ENCODE results near the gene MS4A15.

MS4A15 gene

DNA sequence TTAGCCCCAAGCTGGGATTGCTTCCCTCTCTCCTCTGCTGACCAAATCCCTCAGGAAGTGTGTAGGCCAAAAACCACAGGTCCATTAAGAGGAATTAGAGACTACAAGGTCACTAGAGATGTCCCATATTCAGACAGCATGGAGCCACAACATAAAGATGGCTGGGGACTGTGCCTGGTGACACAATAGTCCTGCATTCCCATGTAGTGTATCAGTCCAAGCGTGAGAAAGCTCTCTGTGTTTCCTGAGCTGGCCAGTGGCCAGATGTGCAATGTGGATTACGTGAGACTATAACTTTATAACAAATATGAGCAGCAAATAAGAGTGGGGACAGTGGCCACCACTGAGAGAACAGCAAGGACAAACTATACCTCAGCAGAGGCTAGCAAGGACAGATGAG lies 20.9 kb downstream of the MS4A15 start:
- DNase-seq (ENCODE audit: low spot score): no peak

DNA sequence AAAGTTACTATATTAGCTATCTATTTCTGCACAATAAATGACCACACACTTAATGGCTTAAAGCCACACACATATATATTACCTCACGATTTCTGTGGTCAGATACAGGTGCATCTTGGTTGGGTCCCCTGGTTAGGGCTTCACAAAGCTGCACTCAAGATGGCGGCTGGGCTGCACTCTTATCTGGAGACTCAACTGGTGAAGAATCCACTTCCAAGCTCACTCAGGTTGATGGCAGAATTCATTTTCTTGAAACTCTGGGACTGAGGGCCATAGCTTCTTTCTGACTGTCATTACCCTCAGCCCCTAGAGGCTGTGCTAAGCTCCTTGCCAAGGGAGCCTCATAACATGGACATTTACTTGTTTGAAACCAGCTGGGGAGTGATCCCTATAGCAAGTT lies 23.4 kb downstream of the MS4A15 start:
- no peak for DNase-seq (ENCODE audit: low spot score)

DNA sequence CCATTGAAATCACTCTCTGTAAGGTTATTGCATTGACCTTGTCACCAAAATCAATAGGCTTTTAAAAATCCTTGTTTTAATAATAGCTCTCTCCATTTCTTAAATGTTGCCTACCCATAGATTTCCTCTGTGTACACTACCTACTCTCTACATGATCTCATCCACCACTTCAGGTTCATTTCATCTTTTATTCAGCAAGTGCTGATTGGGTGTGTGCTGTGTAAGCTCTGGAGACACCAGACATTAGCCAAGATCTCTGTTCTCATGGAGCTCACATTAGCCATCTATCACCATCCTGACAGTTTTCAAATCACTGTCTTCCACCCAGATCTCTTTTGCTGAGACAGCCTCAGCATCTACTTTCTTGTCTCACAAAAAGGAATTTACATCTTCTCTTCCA lies 24.1 kb downstream of the MS4A15 start:
- DNase-seq (ENCODE audit: low spot score): no peak

DNA sequence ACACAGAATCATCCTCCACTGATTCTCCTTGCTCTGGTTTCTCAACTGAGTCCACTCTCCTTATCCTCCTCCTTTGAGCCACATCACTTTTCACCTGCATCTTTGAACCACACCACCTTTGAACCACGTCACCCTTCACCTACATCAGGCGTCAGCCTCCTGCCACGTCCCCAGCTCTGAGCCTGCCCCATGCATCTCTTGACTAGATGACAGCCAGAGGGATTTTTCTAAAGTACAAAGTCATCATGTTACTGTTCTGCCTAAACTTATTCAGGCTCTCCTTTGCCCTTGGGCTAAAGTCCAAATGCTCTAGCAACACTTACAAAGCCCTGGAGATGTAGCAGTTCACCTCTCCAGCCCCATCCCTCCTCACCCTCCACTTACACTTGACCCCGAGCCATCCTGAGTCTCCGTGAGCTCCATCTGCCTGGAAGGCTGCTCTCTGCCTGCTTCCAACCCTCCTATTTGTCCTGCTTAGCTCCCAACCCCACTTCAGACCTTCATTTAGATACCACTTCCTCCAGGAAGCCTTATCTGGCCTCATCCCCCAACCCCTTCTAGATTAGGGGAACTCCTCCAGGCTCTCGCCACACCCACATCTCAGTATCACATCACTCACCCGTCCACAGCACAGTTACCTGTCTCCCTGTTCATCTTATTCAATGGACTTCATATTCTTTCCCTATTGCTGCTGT lies 24.8 kb downstream of the MS4A15 start:
- no peak for DNase-seq (ENCODE audit: low spot score)

DNA sequence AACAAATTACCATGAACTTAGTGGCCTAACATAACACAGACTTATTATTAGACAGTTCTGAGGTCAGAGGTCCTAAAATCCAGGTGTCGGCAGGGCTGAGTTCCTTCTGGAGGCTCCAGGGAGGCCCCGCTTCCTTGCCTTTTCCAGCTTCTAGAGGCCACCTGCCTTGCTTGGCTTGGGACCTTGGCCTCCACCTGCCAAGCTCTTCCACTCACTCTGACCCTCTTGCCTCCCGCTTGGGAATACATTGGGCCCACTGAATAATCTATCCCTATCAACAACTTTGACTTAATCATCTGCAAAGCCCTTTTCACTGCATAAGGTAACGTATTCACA lies 25.3 kb downstream of the MS4A15 start:
- DNase-seq (ENCODE audit: low spot score): no peak

DNA sequence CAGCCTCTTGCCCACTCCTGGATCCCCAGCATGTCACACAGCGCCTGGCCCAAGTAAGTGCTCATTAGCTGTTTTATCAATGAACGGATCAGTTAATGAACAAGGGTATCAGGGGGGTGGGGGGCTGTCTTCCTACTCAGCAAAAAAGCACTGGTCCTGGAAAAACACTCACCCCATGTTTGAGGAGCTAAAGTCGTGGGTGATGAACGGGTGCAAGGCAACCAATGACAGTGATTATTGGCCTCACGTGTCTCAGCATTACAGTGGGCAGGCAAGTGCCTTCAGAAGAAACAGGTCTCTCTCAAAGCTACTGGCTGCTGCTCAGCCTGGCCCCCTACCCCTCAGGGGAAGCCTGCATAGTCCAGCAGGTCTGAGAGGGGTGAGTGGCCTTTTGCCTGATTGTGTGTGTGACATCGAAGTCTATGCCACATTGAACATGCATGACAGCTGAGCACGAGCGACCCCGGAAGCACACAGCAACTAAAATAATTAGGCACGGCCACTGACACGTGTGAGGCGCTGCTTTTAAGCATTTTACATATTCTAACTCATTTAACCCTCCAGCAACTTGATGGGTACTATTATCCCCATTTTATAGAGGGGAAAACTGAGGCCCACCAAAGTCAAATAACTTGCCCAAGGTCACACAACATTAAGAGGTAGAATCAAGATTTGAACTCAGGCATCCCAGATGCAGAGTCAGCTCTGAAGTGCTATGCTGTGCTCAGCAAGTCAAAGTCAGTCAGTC lies 25.9 kb downstream of the MS4A15 start:
- DNase-seq (ENCODE audit: low spot score): no peak

DNA sequence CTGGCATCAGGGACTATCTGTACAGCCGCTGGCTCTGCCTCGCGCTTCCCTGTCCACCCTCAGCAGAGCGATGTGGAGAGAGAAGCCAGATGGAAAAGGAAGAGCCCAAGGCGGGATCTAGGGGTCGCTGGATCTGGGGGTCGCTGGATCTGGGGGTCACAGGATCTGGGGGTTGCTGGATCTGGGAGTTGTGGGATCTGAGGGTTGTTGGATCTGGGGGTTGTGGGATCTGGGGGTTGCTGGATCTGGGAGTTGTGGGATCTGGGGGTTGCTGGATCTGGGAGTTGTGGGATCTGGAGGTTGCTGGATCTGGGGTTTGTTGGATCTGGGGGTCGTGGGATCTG lies 26.4 kb downstream of the MS4A15 start:
- DNase-seq (ENCODE audit: low spot score): no peak

DNA sequence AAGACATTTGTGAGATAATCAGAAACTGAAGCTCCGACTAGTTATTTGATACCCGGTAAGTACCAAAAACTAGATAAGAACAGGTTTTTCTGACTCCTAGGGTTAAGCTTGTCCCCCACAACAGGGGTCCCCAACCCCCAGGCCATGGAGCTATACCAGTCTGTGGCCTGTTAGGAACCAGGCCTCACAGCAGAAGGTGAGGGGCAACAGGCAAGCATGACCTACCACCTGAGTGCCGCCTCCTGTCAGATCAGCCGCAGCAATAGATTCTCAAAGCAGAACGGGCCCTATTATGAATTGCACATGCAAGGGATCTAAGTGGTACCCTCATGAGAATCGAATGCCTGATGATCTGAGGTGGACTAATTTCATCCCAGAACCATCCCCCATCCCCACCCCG lies 27.2 kb downstream of the MS4A15 start:
- DNase-seq (ENCODE audit: low spot score): no peak

DNA sequence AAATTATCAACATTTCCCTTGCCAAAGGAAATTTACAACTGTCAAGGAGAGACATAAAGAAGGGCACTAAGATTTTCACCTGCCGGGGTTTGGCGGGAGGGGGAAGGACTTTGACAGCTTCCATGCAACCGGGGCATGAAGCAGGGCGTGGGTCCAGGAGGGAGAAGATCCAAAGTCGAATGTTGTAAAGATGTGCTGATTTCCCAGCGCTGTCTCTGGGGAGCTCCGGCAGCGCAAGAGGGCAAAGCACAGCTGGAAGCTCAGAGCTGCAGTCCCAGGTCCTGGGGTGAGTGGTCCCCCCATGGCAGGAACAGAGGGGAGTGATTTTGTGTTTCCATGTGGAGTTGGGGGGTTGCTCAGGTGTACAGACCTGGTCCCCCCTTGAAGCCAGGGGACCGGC lies 28.5 kb downstream of the MS4A15 start, which contains the start of gene MS4A10:
TSS of gene MS4A10 (plus strand) at position 198 of the 400 bp plus-strand sequence. CDS start 5,003 bp downstream, outside the sequence.
- no peak for DNase-seq (ENCODE audit: low spot score)

DNA sequence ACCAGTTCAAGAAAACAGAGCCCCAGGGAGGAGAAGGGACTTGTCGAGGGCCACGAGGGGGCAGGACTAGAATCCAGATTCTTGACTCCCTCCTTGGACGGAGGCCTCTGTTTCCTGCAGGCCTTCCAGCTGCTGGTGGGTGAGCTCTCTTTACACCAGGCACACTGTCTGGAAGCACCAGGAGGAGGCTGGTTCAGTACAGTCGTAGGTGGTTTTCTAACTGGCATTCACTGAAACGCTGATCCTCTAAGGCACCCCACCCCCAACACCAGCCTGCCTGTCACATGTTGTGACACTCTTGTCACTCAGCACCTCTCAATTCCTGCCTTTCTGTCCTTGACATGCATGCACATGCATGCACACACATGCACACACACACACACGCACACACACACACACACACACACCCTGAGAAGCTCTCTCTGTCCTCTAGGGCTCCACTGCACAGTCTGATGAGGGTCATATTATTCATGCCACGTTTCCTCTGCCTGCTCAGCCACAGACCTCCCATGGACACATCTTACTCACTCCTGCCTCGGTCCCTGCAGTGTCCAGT lies 29.2 kb downstream of the MS4A15 start:
- DNase-seq (ENCODE audit: low spot score): no peak

DNA sequence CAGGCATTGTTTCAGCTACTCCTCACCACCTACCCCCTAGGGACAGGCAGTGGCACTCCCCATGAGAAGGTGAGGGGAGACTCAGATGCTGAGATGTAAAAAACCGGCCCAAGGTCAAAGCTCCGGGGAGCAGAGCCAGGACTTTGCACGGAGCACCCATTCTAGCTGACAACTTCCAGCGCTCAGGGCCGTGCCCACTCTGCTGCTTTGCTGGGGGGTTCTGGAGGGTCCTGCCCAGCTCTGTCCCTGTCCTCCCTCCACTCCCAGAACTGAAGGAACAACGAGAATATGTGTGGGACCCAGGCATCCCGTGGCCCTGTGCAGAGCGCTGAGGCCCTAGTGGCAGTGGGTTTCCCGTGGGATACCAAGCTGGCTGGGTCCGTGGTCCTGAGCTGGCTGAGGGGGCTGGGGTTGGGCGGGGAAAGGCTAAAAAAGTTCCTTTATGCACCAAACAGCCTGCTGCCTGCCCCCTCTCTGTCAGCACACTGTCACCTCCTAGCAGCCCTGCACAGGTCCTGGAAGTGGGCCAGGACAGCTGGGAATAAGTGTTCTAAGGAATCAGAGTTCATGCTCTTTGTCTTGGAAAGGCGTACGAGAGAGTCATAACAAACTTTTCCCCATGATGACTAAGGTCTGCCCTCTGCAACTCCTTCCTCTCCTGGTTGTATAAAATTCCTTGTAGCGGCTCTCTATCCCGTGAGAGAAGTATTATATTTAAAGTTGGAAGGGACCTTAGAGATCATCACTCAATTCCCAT lies 30.3 kb downstream of the MS4A15 start:
- DNase-seq (ENCODE audit: low spot score): no peak

DNA sequence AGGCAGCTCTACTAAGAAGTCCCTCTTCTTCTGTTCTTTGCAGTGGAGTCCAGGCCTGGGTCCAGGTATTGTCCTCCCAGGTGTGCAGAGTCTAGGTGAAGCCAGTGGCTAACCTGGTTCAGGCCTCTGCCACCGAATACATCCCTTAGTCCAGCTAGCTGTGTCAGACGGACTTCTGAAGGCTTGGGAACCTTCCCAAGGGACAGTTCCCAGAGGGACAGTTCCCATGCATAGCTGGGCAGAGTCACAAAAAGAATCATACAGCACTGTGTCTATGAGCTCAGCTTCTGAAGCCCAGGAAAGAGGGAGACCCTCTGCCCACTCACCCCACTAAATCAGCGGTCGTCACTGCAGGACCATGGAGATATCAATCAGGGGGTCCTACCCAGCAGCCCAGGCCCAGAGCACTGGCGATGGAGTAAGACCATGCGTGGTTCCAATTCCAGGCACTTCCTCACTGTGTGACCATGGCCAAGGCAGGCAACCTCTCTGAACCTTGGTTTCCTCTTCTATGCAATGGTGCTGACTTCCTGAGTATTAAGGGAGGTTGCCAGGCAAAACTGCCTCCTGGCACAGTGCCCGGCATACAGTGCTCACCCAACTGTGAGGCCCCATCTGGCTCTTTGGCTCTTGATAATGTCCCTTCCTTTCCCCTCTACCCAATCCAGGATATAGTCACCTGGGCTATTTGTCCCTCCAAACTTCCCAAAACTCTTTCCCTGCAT lies 31.9 kb downstream of the MS4A15 start:
- no peak for DNase-seq (ENCODE audit: low spot score)

DNA sequence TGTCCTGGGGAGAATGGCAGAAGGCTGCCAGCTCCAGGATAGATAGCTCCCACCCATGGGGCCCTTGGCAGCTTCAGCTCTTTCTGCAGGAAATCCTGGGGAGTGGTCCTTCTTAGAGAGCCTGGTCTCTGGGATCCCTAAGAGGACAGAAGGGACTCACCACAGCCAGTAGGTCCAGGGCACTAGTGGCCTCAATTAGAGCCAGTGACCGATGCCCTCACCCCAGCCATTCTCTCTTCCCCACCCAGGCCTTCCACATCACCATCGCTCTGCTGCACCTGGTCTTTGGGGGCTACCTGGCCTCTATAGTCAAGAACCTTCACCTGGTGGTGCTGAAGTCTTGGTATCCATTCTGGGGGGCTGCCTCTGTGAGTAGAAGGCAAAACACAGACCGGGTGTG lies 34.1 kb downstream of the MS4A15 start:
- no peak for DNase-seq (ENCODE audit: low spot score)

DNA sequence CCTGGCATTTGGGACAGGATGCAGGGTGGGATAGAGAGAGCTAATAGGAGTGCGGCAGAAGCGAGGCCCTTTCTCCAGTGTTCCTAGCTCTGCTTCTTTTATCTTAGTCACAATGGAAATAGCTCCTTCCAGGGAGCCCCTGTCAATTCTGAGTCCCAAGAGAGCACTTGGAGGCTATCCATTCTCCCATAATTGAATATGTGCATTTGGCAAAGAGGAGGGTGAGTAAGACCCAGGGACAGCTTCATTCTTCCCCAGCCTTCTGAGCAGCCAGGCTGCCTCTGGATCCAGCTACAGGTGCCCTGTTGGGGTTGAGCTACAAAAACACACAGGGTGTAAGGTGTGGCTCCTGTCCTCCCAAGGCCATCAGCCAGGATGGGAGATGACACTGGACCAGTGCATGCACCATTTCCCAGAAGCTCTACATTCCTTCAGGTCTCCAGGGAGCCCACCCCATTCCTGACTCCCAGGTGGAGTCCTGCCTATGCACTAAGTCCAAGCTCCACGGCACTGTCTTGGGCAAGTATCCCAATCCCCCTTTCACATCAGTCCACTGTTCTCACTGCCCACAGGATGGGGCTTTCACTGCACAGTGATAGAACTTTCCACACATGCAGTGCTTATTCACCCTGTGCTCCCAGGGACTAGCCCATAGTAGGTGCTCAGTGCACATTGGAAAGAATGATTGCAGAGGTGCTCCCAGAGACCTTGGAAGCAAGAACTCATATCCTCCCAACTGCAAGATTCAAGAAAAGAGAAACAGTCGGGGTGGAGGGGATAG lies 34.7 kb downstream of the MS4A15 start:
- no peak for DNase-seq (ENCODE audit: low spot score)

DNA sequence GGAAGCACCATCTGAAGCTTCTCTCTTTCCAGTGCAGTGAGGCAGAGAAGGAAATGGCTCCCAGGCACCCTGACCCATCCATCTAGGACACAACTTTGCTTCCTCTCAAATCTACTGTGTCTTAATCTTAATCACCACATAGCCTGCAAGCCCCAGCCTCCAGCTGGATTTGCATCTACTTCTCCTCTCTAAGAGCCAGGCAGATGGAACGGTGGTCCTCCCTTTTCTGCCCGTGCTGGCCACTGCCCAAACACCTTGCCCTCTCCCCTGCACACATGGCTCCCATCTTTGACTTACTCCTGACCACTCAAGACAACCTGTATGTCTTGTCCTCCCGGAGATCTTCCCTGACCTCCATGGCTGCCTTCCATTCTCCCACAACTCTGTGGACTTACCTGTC lies 35.9 kb downstream of the MS4A15 start:
- DNase-seq (ENCODE audit: low spot score): no peak

DNA sequence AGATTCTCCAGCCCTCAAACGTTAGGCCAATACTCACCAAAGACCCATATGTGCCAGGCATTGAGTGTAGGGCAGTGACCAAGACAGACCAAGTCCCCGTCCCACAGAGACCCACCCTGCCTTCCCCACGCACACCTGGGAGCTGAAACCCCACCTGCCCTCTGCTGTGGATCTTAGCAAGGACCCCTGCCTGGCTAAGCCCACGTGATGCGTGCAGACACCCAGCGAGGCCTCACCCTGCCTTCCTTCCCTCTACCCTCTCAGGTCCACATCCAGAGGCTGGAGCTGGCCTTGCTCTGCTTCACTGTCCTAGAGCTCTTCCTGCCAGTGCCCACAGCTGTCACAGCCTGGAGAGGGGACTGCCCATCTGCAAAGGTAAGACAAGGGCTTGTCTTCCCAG lies 38.6 kb downstream of the MS4A15 start:
- DNase-seq (ENCODE audit: low spot score): no peak

DNA sequence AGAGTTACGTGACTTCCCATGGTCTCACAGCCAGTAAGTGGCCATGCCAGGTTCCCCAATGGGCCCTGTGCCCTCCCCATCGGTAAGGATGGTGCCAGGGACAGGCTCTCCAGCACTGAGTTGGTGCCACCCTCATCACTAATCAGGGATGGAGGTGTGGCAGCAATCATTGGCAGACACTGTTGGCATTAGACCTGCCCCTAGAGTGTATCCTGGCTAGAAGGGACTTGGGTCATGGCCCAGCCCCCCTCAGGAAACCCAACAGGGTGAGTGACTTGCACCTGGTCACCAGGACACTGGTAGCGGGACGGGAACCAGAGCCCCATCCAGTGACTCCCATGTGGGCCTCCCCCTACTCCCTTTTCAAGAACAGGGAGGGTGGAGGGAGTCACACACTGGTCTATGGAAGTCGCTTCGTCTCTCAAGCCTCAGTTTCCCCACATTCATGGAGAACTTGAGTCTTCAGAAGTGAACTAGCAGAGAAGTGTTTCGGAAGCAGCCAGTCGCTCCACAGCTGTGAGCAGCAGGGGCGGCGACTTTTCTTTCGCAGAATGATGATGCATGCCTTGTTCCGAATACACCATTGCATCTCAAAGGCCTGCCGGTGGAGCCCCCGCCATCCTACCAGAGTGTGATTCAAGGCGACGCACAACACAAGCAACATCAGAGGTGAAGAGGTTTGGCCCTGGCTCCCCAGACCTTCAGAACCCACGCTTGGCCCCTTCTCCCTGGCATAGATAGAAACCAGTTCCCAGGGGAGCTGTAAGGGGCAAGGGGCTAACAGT lies 41.4 kb downstream of the MS4A15 start:
- DNase-seq (ENCODE audit: low spot score): no peak

DNA sequence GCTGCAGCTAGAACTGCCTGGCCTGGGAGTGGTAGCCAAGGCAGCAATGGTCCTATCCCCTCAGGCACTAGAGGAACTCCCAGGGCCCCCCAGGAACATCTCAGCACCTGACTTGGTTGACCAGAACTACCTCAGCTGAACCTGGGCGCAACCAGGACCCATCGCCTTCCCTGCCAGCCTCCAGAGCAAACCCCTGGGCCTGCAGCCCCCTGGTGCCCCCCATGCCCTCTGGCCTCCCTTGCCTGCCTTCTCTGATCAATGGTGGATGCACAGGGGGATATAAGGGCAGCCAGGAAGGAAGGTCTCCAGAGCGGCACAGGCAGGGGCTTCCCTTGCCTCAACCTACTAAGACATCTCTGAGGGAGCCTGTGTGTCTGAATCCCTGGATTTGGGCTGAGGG lies 42.0 kb downstream of the MS4A15 start:
- DNase-seq (ENCODE audit: low spot score): no peak

DNA sequence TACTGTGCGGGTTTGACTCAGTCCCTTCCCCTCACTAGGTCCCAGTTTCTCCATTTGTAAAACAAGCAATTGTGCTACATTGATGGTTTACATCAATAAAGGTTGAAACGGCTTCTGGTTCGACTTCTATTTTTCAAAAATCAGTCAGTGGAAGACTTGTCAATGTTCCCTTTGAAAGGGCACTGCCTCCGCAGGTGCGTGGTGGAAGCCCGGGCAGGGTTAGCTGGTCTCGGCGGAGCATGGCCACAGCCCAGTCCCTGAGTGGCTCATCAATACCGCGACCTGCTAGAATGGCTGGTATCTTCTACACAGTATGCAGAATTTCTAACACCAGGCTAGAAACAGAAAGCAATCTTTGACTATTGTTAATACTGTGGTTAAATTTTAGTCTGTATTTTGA lies 44.5 kb downstream of the MS4A15 start:
- no peak for DNase-seq (ENCODE audit: low spot score)

DNA sequence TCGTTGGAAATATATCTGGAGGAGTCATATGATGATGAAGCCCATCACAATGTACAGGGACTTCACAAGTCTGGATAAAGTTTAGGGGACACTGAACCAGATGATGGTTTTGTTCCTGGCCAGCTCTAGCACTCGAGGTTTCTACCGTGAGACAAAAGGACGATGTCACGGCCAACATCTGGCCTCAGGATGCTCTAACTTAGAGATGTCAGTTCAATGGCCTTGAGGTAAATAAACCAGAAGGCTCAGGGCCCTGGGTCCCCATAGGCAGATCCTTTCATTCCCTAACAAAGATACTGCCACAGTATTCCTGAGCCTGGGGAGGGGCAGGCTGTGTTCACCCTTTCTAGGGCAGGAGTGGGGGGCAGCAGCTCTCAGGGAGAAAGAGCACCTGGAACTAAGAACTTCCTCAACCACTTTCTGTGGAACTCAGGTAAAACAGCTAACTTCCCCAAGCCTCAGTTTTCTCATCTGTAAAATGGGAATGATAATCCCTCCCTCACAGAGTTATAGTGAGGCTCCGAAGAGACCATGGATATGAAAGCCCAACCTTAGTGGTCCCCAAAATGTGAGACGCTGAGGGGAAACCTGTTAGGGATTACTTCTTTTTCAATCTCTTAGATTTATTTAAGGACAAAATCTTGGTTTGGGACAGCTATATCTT lies 46.7 kb downstream of the MS4A15 start:
- no peak for DNase-seq (ENCODE audit: low spot score)
